Astrocyte (in vitro differentiated cells and primary cell): ENCODE data around the gene LAMTOR3.

Source experiments
- CTCF ChIP-seq: IDR thresholded peaks from 2 replicates; pipeline ENCODE4 v1.5.1; 2011; ENCODE audit warnings: low read depth, mild to moderate bottlenecking, inconsistent platforms, low read length, moderate library complexity; ENCODE audit not compliant: insufficient read depth
- EZH2 ChIP-seq: IDR thresholded peaks from 2 replicates; pipeline ENCODE4 v1.6.1; 2012; ENCODE audit warnings: mild to moderate bottlenecking, low read length, inconsistent platforms; ENCODE audit not compliant: insufficient read depth

- TF ChIP-seq CTCF (no peak), EZH2 (no peak)
These were observed 58.3 kb downstream of the LAMTOR3 start for GRCh38 chr4:99835942-99836341.
